ENCODE measurements around the gene GPR89A.

GPR89A gene

GRCh38 chr1:145702052-145702451 lies 94.3 kb downstream of the GPR89A start:
- TF ChIP-seq EZH2phosphoT487 (IDR thresholded peaks at IDR 0.05; ENCODE audit: borderline replicate concordance), result no peak
- Histone ChIP-seq H4K20me1 (ENCODE audit: insufficient read depth, low read length, poor library complexity, severe bottlenecking) (no peaks in the 10 kb centered on the region), H3K9ac (ENCODE audit: low read depth, low read length, poor library complexity, severe bottlenecking) (no peak overlapping the region), H3K36me3 (ENCODE audit: insufficient read depth, low read length) (no peaks in the 10 kb centered on the region), H3K79me2 (ENCODE audit: insufficient read depth, low read length) (no peaks in the 10 kb centered on the region), H3K4me3 (ENCODE audit: low read length, poor library complexity, severe bottlenecking) (no peak overlapping the region), H3F3A (ENCODE audit: low read depth) (no peaks in the 10 kb centered on the region), H3K27me3 (ENCODE audit: insufficient read depth, low read length, poor library complexity, severe bottlenecking) (no peaks in the 10 kb centered on the region), H2AFZ (ENCODE audit: low read length) (no peak overlapping the region), H3K4me2 (ENCODE audit: low read depth, low read length, poor library complexity, severe bottlenecking) (no peak overlapping the region), H3K9me3 (ENCODE audit: insufficient read depth, low read depth, low read length) (no peaks in the 10 kb centered on the region), H3K4me1 (ENCODE audit: insufficient read depth, low read length, poor library complexity, severe bottlenecking) (no peaks in the 10 kb centered on the region), H3K9me2 (replicated peaks; ENCODE audit: low read depth, low read length) (no peaks in the 10 kb centered on the region)

DNA sequence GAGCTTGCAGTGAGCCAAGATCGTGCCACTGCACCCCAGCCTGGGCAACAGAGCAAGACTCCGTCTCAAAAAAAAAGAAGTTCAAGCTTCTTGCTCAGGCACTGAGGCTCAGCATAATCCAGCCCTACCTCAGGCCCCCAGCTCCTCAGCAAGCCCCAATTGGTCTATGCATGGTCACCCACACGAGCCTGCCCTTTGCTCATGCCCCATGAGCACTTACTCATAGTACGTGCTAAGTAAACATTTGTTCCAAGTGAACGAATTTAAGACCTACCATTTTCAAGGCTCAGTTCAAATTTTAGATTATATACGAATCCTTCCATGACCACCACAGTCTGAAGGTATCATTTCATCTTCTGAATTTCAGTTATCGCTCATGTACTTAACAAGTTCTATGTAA lies 95.0 kb downstream of the GPR89A start:
- H3K79me2 ChIP-seq (ENCODE audit: insufficient read depth, low read length), result no peaks in the 10 kb centered on the region
- no peaks in the 10 kb centered on the region for H3F3A ChIP-seq (ENCODE audit: low read depth)
- H3K4me2 ChIP-seq (ENCODE audit: low read depth, low read length, poor library complexity, severe bottlenecking), result no peak overlapping the region
- no peak for TF ChIP-seq EZH2phosphoT487 (IDR thresholded peaks at IDR 0.05; ENCODE audit: borderline replicate concordance)
- H3K27me3 ChIP-seq (ENCODE audit: insufficient read depth, low read length, poor library complexity, severe bottlenecking), result no peaks in the 10 kb centered on the region
- H2AFZ ChIP-seq (ENCODE audit: low read length), result no peak overlapping the region
- no peaks in the 10 kb centered on the region for H3K9me3 ChIP-seq (ENCODE audit: insufficient read depth, low read depth, low read length)
- no peaks in the 10 kb centered on the region for H3K9me2 ChIP-seq (replicated peaks; ENCODE audit: low read depth, low read length)
- H3K4me1 ChIP-seq (ENCODE audit: insufficient read depth, low read length, poor library complexity, severe bottlenecking), result no peaks in the 10 kb centered on the region
- H4K20me1 ChIP-seq (ENCODE audit: insufficient read depth, low read length, poor library complexity, severe bottlenecking), result no peaks in the 10 kb centered on the region
- no peaks in the 10 kb centered on the region for H3K36me3 ChIP-seq (ENCODE audit: insufficient read depth, low read length)
- H3K9ac ChIP-seq (ENCODE audit: low read depth, low read length, poor library complexity, severe bottlenecking), result no peak overlapping the region
- no peak overlapping the region for H3K4me3 ChIP-seq (ENCODE audit: low read length, poor library complexity, severe bottlenecking)

DNA sequence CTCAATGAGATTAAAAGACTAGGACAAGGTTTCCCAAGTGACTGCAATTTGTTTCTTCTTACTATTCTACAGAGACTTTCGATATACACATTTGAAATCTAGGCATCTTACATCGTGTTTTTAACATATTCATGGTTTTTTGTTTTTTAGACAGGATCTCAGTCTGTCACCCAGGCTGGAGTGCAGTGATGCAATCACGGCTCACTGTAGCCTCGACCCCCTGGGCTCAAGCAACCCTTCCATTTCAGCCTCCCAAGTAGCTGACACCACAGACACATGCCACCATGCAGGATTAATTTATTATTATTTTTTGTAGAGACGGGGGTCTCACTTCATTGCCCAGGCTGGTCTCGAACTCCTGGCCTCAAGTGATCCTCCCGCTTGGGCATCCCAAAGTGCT lies 97.8 kb downstream of the GPR89A start:
- Histone ChIP-seq H3K4me3 (ENCODE audit: low read length, poor library complexity, severe bottlenecking) (no peak overlapping the region), H3K4me1 (ENCODE audit: insufficient read depth, low read length, poor library complexity, severe bottlenecking) (no peaks in the 10 kb centered on the region), H4K20me1 (ENCODE audit: insufficient read depth, low read length, poor library complexity, severe bottlenecking) (no peaks in the 10 kb centered on the region), H3K4me2 (ENCODE audit: low read depth, low read length, poor library complexity, severe bottlenecking) (no peak overlapping the region), H3F3A (ENCODE audit: low read depth) (no peaks in the 10 kb centered on the region), H2AFZ (ENCODE audit: low read length) (no peak overlapping the region), H3K79me2 (ENCODE audit: insufficient read depth, low read length) (no peaks in the 10 kb centered on the region), H3K27me3 (ENCODE audit: insufficient read depth, low read length, poor library complexity, severe bottlenecking) (no peaks in the 10 kb centered on the region), H3K9me3 (ENCODE audit: insufficient read depth, low read depth, low read length) (no peaks in the 10 kb centered on the region), H3K9ac (ENCODE audit: low read depth, low read length, poor library complexity, severe bottlenecking) (no peak overlapping the region), H3K36me3 (ENCODE audit: insufficient read depth, low read length) (no peaks in the 10 kb centered on the region), H3K9me2 (replicated peaks; ENCODE audit: low read depth, low read length) (no peaks in the 10 kb centered on the region)
- TF ChIP-seq EZH2phosphoT487 (IDR thresholded peaks at IDR 0.05; ENCODE audit: borderline replicate concordance), result no peak
- TF ChIP-seq, protein P1, sequence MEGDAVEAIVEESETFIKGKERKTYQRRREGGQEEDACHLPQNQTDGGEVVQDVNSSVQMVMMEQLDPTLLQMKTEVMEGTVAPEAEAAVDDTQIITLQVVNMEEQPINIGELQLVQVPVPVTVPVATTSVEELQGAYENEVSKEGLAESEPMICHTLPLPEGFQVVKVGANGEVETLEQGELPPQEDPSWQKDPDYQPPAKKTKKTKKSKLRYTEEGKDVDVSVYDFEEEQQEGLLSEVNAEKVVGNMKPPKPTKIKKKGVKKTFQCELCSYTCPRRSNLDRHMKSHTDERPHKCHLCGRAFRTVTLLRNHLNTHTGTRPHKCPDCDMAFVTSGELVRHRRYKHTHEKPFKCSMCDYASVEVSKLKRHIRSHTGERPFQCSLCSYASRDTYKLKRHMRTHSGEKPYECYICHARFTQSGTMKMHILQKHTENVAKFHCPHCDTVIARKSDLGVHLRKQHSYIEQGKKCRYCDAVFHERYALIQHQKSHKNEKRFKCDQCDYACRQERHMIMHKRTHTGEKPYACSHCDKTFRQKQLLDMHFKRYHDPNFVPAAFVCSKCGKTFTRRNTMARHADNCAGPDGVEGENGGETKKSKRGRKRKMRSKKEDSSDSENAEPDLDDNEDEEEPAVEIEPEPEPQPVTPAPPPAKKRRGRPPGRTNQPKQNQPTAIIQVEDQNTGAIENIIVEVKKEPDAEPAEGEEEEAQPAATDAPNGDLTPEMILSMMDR (conservative IDR thresholded peaks at IDR 0.05; ENCODE audit: low read length), result no peak

GRCh38 chr1:145706086-145706664 lies 98.4 kb downstream of the GPR89A start:
- no peaks in the 10 kb centered on the region for H3K9me2 ChIP-seq (replicated peaks; ENCODE audit: low read depth, low read length)
- H3K4me3 ChIP-seq (ENCODE audit: low read length, poor library complexity, severe bottlenecking), result no peak overlapping the region
- no peak overlapping the region for H2AFZ ChIP-seq (ENCODE audit: low read length)
- H4K20me1 ChIP-seq (ENCODE audit: insufficient read depth, low read length, poor library complexity, severe bottlenecking), result no peaks in the 10 kb centered on the region
- no peaks in the 10 kb centered on the region for H3K27me3 ChIP-seq (ENCODE audit: insufficient read depth, low read length, poor library complexity, severe bottlenecking)
- H3K9me3 ChIP-seq (ENCODE audit: insufficient read depth, low read depth, low read length), result no peaks in the 10 kb centered on the region
- no peaks in the 10 kb centered on the region for H3K4me1 ChIP-seq (ENCODE audit: insufficient read depth, low read length, poor library complexity, severe bottlenecking)
- TF ChIP-seq, protein P1 (conservative IDR thresholded peaks at IDR 0.05; ENCODE audit: low read length), result no peak
- TF ChIP-seq EZH2phosphoT487 (IDR thresholded peaks at IDR 0.05; ENCODE audit: borderline replicate concordance), result no peak
- H3K36me3 ChIP-seq (ENCODE audit: insufficient read depth, low read length), result no peaks in the 10 kb centered on the region
- no peaks in the 10 kb centered on the region for H3F3A ChIP-seq (ENCODE audit: low read depth)
- H3K4me2 ChIP-seq (ENCODE audit: low read depth, low read length, poor library complexity, severe bottlenecking), result no peak overlapping the region
- H3K9ac ChIP-seq (ENCODE audit: low read depth, low read length, poor library complexity, severe bottlenecking), result no peak overlapping the region
- no peaks in the 10 kb centered on the region for H3K79me2 ChIP-seq (ENCODE audit: insufficient read depth, low read length)
